Measurements from ENCODE around the gene DPY30.

The DPY30 gene

GRCh38 chr2:32009516-32010256 lies 29.9 kb downstream of the DPY30 start:
- no peak for DNase-seq (ENCODE audit: low read depth)

- no peak for DNase-seq (ENCODE audit: low read depth)
Measured at GRCh38 chr2:32008805-32009515, 30.6 kb downstream of the DPY30 start.

GRCh38 chr2:32007121-32007391 lies 32.5 kb downstream of the DPY30 start:
- no peak for DNase-seq (ENCODE audit: low read depth)

GRCh38 chr2:32005371-32005976 lies 34.1 kb downstream of the DPY30 start:
- DNase-seq (ENCODE audit: low read depth): no peak

GRCh38 chr2:32003791-32004190 lies 35.8 kb downstream of the DPY30 start:
- no peak for DNase-seq (ENCODE audit: low read depth)

GRCh38 chr2:32002406-32002805 lies 37.2 kb downstream of the DPY30 start:
- DNase-seq (ENCODE audit: low read depth): no peak

GRCh38 chr2:31999438-31999837 lies 40.2 kb downstream of the DPY30 start:
- no peak for DNase-seq (ENCODE audit: low read depth)

- no peak for DNase-seq (ENCODE audit: low read depth)
Measured at GRCh38 chr2:31998731-31999383, 40.7 kb downstream of the DPY30 start.

- DNase-seq (ENCODE audit: low read depth): no peak
Measured at GRCh38 chr2:31997653-31998052, 42.0 kb downstream of the DPY30 start.

GRCh38 chr2:31996571-31997150 lies 42.9 kb downstream of the DPY30 start:
- DNase-seq (ENCODE audit: low read depth): no peak

- no peak for DNase-seq (ENCODE audit: low read depth)
Measured at GRCh38 chr2:31992934-31993333, 46.7 kb downstream of the DPY30 start.

- no peak for DNase-seq (ENCODE audit: low read depth)
Measured at GRCh38 chr2:31992025-31992579, 47.5 kb downstream of the DPY30 start.

- no peak for DNase-seq (ENCODE audit: low read depth)
Measured at GRCh38 chr2:31989946-31990345, 49.7 kb downstream of the DPY30 start.

GRCh38 chr2:31987454-31988220 lies 52.0 kb downstream of the DPY30 start:
- peak; percentile 71 for DNase-seq (ENCODE audit: low read depth)

- no peak for DNase-seq (ENCODE audit: low read depth)
Measured at GRCh38 chr2:31986906-31987305, 52.7 kb downstream of the DPY30 start.

- DNase-seq (ENCODE audit: low read depth): no peak
Measured at GRCh38 chr2:31983762-31984467, 55.7 kb downstream of the DPY30 start.

- DNase-seq (ENCODE audit: low read depth): no peak
Measured at GRCh38 chr2:31980674-31981356, 58.8 kb downstream of the DPY30 start.

- DNase-seq (ENCODE audit: low read depth): no peak
Measured at GRCh38 chr2:31979956-31980355, 59.6 kb downstream of the DPY30 start.

GRCh38 chr2:31979018-31979417 lies 60.6 kb downstream of the DPY30 start:
- no peak for DNase-seq (ENCODE audit: low read depth)

- no peak for DNase-seq (ENCODE audit: low read depth)
Measured at GRCh38 chr2:31978436-31978835, 61.2 kb downstream of the DPY30 start.

Measured in HS-5 (cell line).